Hepatocyte (in vitro differentiated cells): Measurements from ENCODE around the gene EMILIN1. TPM values are rescaled to one million over a fixed set of nuclear protein-coding genes. Genes with fewer than 3 reads are reported as not detected.

Experiments used
- DNase-seq: peaks from one replicate; pipeline ENCODE4 v3.0.0-alpha.2; 2016; ENCODE audit warnings: low spot score
- H2AFZ ChIP-seq: fragments of 200-600 bp; sonication (generic); 2 replicates; pipeline ENCODE4 v1.6.0; 2016; ENCODE audit warnings: antibody characterized with exemption, mild to moderate bottlenecking
- H3K27ac ChIP-seq: fragments of 200-600 bp; sonication (generic); 2 replicates; pipeline ENCODE4 v1.5.1; 2016; ENCODE audit warnings: mild to moderate bottlenecking
- H3K27me3 ChIP-seq: fragments of 200-600 bp; sonication (generic); 2 replicates; pipeline ENCODE4 v1.6.1; 2016
- H3K36me3 ChIP-seq: fragments of 200-600 bp; sonication (generic); replicated peaks from 2 replicates; pipeline ENCODE4 v1.5.1; 2016; ENCODE audit warnings: low read depth; ENCODE audit not compliant: insufficient read depth
- H3K4me1 ChIP-seq: fragments of 200-600 bp; sonication (generic); 2 replicates; pipeline ENCODE4 v1.5.1; 2016; ENCODE audit warnings: mild to moderate bottlenecking, moderate library complexity; ENCODE audit not compliant: insufficient read depth
- H3K4me2 ChIP-seq: fragments of 200-600 bp; sonication (generic); 2 replicates; pipeline ENCODE4 v1.6.0; 2016
- H3K4me3 ChIP-seq: fragments of 200-600 bp; sonication (generic); 2 replicates; pipeline ENCODE4 v1.5.1; 2016; ENCODE audit warnings: mild to moderate bottlenecking
- H3K79me2 ChIP-seq: fragments of 200-600 bp; sonication (generic); 2 replicates; pipeline ENCODE4 v1.6.0; 2017; ENCODE audit warnings: mild to moderate bottlenecking
- H3K9me2 ChIP-seq: fragments of 200-600 bp; sonication (generic); replicated peaks from 2 replicates; pipeline ENCODE4 v1.6.0; 2017; ENCODE audit warnings: mild to moderate bottlenecking; ENCODE audit not compliant: insufficient read depth
- H3K9me3 ChIP-seq: fragments of 200-600 bp; sonication (generic); 2 replicates; pipeline ENCODE4 v1.5.1; 2016; ENCODE audit warnings: low read depth, mild to moderate bottlenecking
- H4K20me1 ChIP-seq: fragments of 200-600 bp; sonication (generic); 2 replicates; pipeline ENCODE4 v1.6.0; 2016; ENCODE audit warnings: mild to moderate bottlenecking; ENCODE audit not compliant: insufficient read depth, poor library complexity, severe bottlenecking
- EZH2 ChIP-seq: fragments of 200-600 bp; sonication (generic); IDR thresholded peaks from 2 replicates; pipeline ENCODE4 v1.6.1; 2016; ENCODE audit warnings: antibody characterized with exemption, mild to moderate bottlenecking, borderline replicate concordance
- EZH2phosphoT487 ChIP-seq: fragments of 200-600 bp; sonication (generic); IDR thresholded peaks from one replicate; pipeline ENCODE4 v1.6.1; 2018; ENCODE audit warnings: antibody characterized with exemption, mild to moderate bottlenecking, low read depth, moderate library complexity; ENCODE audit not compliant: unreplicated experiment, severe bottlenecking
- WGBS: methylation state at CpG from one replicate; pipeline ENCODE4 v1.1.6; 2016; ENCODE audit warnings: low lambda C conversion rate; ENCODE audit errors: missing lambda C conversion rate; 5-methylcytosine and 5-hydroxymethylcytosine counted together
- polyA plus RNA-seq: library from polyadenylated mRNA; unstranded; fragments of >200 nt; fragmentation: Nextera tagmentation; extraction: Ambion mirVana; gene quantifications from 2 replicates; pipeline ENCODE4 v1.2.1, GENCODE V29; 2016
- total RNA-seq: library from RNA; depleted of rRNA; stranded (reverse); fragments of >200 nt; gene quantifications from 2 replicates; pipeline ENCODE4 v1.2.3, GENCODE V29; 2014
- TF ChIP-seq, protein P1 (sequence below): fragments of 200-600 bp; sonication (generic); IDR thresholded peaks from 2 replicates; pipeline ENCODE4 v1.5.1; 2016; ENCODE audit warnings: antibody characterized with exemption, mild to moderate bottlenecking; ENCODE audit not compliant: poor library complexity

Gene EMILIN1
- total and polyA plus RNA-seq, 2 experiments from 2014 or later, result 80.8 to 109 TPM

GRCh38 chr2:27133905-27134780, 55.7 kb downstream of the EMILIN1 start, which contains the start of gene PREB:
PREB (minus strand) TSS chr2:27134636; CDS start chr2:27134421, 215 bp downstream.
- Histone ChIP-seq H3K4me3 (peak within 1 kb of the TSS; percentile 91), H4K20me1 (peaks cover 9% of the 10 kb centered on the region), H3K4me1 (peaks cover 10% of the 10 kb centered on the region), H3K9me2 (no peaks in the 10 kb centered on the region), H3K9me3 (no peaks in the 10 kb centered on the region), H3K4me2 (peak within 1 kb of the TSS; percentile 87), H3K27me3 (no peaks in the 10 kb centered on the region), H3K27ac (peak within 1 kb of the TSS; percentile 74), H2AFZ (peak within 1 kb of the TSS; percentile 86), H3K79me2 (peaks cover 19% of the 10 kb centered on the region), H3K36me3 (no peaks in the 10 kb centered on the region)
- TF ChIP-seq EZH2phosphoT487, result no peak
- no peak for TF ChIP-seq EZH2
- TF ChIP-seq, protein P1, sequence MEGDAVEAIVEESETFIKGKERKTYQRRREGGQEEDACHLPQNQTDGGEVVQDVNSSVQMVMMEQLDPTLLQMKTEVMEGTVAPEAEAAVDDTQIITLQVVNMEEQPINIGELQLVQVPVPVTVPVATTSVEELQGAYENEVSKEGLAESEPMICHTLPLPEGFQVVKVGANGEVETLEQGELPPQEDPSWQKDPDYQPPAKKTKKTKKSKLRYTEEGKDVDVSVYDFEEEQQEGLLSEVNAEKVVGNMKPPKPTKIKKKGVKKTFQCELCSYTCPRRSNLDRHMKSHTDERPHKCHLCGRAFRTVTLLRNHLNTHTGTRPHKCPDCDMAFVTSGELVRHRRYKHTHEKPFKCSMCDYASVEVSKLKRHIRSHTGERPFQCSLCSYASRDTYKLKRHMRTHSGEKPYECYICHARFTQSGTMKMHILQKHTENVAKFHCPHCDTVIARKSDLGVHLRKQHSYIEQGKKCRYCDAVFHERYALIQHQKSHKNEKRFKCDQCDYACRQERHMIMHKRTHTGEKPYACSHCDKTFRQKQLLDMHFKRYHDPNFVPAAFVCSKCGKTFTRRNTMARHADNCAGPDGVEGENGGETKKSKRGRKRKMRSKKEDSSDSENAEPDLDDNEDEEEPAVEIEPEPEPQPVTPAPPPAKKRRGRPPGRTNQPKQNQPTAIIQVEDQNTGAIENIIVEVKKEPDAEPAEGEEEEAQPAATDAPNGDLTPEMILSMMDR, result peak; percentile 37
- DNase-seq, result peak; percentile 99
- WGBS, result 1% methylated on average over 77 of the region's 86 CpGs

GRCh38 chr2:27134781-27135477, 56.5 kb downstream of the EMILIN1 start:
- H2AFZ ChIP-seq, result peak overlapping the region; percentile 70
- H3K9me2 ChIP-seq, result no peaks in the 10 kb centered on the region
- TF ChIP-seq, protein P1, result no peak
- TF ChIP-seq EZH2phosphoT487, result no peak
- TF ChIP-seq EZH2, result no peak
- H3K79me2 ChIP-seq, result peaks cover 19% of the 10 kb centered on the region
- H3K4me2 ChIP-seq, result peak overlapping the region; percentile 54
- H3K27me3 ChIP-seq, result no peaks in the 10 kb centered on the region
- H3K4me1 ChIP-seq, result peaks cover 10% of the 10 kb centered on the region
- H4K20me1 ChIP-seq, result peaks cover 9% of the 10 kb centered on the region
- WGBS, result 57% methylated on average over 32 of the region's 33 CpGs
- no peak for DNase-seq
- peak overlapping the region; percentile 31 for H3K27ac ChIP-seq
- no peaks in the 10 kb centered on the region for H3K9me3 ChIP-seq
- no peak overlapping the region for H3K4me3 ChIP-seq
- H3K36me3 ChIP-seq, result no peaks in the 10 kb centered on the region

DNA sequence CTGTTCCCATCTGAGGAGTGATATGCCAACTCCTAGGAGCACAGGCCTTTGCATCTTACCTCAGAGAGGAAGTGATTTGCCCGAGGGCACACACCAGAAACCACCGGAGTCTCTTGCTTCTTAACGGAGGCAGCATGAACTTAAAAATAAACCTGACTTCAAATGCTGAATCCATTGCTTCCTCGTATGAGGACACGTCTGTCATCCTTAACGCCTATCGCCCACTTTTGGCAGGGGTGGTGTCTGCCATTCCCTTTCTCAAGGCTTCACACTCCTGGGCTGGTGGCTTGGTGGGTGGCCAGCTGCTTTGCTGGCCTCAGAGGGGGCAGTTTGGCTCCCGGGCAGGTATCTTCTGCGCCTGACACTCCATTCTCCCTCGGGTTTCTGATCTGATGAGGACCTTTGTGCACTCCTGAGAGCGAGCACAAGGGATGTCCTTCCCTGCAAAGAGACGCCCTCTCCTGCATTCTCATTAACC, 57.1 kb downstream of the EMILIN1 start:
- WGBS, result 90% methylated on average over 12 of the region's 12 CpGs
- no peak for DNase-seq
- Histone ChIP-seq H3K9me3 (no peaks in the 10 kb centered on the region), H3K4me3 (no peak overlapping the region), H3K27ac (no peak overlapping the region), H4K20me1 (peaks cover 9% of the 10 kb centered on the region), H3K79me2 (peaks cover 19% of the 10 kb centered on the region), H3K4me1 (peaks cover 10% of the 10 kb centered on the region), H3K4me2 (no peak overlapping the region), H3K9me2 (no peaks in the 10 kb centered on the region), H3K36me3 (no peaks in the 10 kb centered on the region), H3K27me3 (no peaks in the 10 kb centered on the region), H2AFZ (no peak overlapping the region)
- no peak for TF ChIP-seq EZH2
- TF ChIP-seq EZH2phosphoT487, result no peak
- TF ChIP-seq, protein P1, result no peak

Other genes with a start within 250 kb of the EMILIN1 start
- gene DPYSL5, start 230.5 kb upstream of the EMILIN1 start, total RNA-seq, result 0.48 and 0.63 TPM in 2 replicates
- gene DPYSL5, start 230.5 kb upstream of the EMILIN1 start, polyA plus RNA-seq, result 0.21 and 0.99 TPM in 2 replicates
- gene MAPRE3, start 108.0 kb upstream of the EMILIN1 start, total RNA-seq, result 8.0 and 8.6 TPM in 2 replicates
- gene MAPRE3, start 108.0 kb upstream of the EMILIN1 start, polyA plus RNA-seq, result 23.6 and 29.2 TPM in 2 replicates
- 40.2 and 50.4 TPM in 2 replicates for gene TMEM214, start 45.6 kb upstream of the EMILIN1 start, total RNA-seq
- gene TMEM214, start 45.6 kb upstream of the EMILIN1 start, polyA plus RNA-seq, result 75.9 and 100 TPM in 2 replicates
- 12.9 and 13.8 TPM in 2 replicates for gene AGBL5, start 26.9 kb upstream of the EMILIN1 start, total RNA-seq
- gene AGBL5, start 26.9 kb upstream of the EMILIN1 start, polyA plus RNA-seq, result 20.2 and 24.9 TPM in 2 replicates
- 364 and 380 TPM in 2 replicates for gene OST4, start 7.0 kb upstream of the EMILIN1 start, total RNA-seq
- gene OST4, start 7.0 kb upstream of the EMILIN1 start, polyA plus RNA-seq, result 839 and 872 TPM in 2 replicates
- gene KHK, start 8.2 kb downstream of the EMILIN1 start, total RNA-seq, result 26.1 and 28.7 TPM in 2 replicates
- gene KHK, start 8.2 kb downstream of the EMILIN1 start, polyA plus RNA-seq, result 57.7 and 73.1 TPM in 2 replicates
- gene CGREF1, start 40.5 kb downstream of the EMILIN1 start, total RNA-seq, result 0.28 and 2.5 TPM in 2 replicates
- gene CGREF1, start 40.5 kb downstream of the EMILIN1 start, polyA plus RNA-seq, result 1.8 and 2.2 TPM in 2 replicates
- gene ABHD1, start 45.2 kb downstream of the EMILIN1 start, total RNA-seq, result 0.03 TPM in 1 of 2 replicates, not detected in the other
- 0.58 and 1.1 TPM in 2 replicates for gene ABHD1, start 45.2 kb downstream of the EMILIN1 start, polyA plus RNA-seq
- gene PREB, start 56.0 kb downstream of the EMILIN1 start, total RNA-seq, result 69.2 and 69.6 TPM in 2 replicates
- gene PREB, start 56.0 kb downstream of the EMILIN1 start, polyA plus RNA-seq, result 71.7 and 90.3 TPM in 2 replicates
- gene PRR30, start 60.8 kb downstream of the EMILIN1 start, total RNA-seq, result not detected in 2 replicates
- gene PRR30, start 60.8 kb downstream of the EMILIN1 start, polyA plus RNA-seq, result not detected in 2 replicates
- gene TCF23, start 70.4 kb downstream of the EMILIN1 start, total RNA-seq, result not detected in 2 replicates
- gene TCF23, start 70.4 kb downstream of the EMILIN1 start, polyA plus RNA-seq, result not detected in 2 replicates
- gene ATRAID, start 133.4 kb downstream of the EMILIN1 start, total RNA-seq, result 161 and 173 TPM in 2 replicates
- 259 and 281 TPM in 2 replicates for gene ATRAID, start 133.4 kb downstream of the EMILIN1 start, polyA plus RNA-seq
- 65.8 and 72.3 TPM in 2 replicates for gene SLC5A6, start 133.7 kb downstream of the EMILIN1 start, total RNA-seq
- 58.9 and 66.6 TPM in 2 replicates for gene SLC5A6, start 133.7 kb downstream of the EMILIN1 start, polyA plus RNA-seq
- 13.2 and 16.6 TPM in 2 replicates for gene CAD, start 138.8 kb downstream of the EMILIN1 start, total RNA-seq
- 20.7 TPM in 2 replicates for gene CAD, start 138.8 kb downstream of the EMILIN1 start, polyA plus RNA-seq
- 0.20 TPM in 1 of 2 replicates, not detected in the other for gene SLC30A3, start 184.4 kb downstream of the EMILIN1 start, total RNA-seq
- gene SLC30A3, start 184.4 kb downstream of the EMILIN1 start, polyA plus RNA-seq, result not detected in 2 replicates
- gene DNAJC5G, start 196.8 kb downstream of the EMILIN1 start, total RNA-seq, result not detected in 2 replicates
- not detected in 2 replicates for gene DNAJC5G, start 196.8 kb downstream of the EMILIN1 start, polyA plus RNA-seq
- not detected in 2 replicates for gene TRIM54, start 203.8 kb downstream of the EMILIN1 start, total RNA-seq
- gene TRIM54, start 203.8 kb downstream of the EMILIN1 start, polyA plus RNA-seq, result not detected in 2 replicates
- 1.4 and 2.9 TPM in 2 replicates for gene UCN, start 229.8 kb downstream of the EMILIN1 start, total RNA-seq
- gene UCN, start 229.8 kb downstream of the EMILIN1 start, polyA plus RNA-seq, result 1.0 and 2.6 TPM in 2 replicates
- gene MPV17, start 244.5 kb downstream of the EMILIN1 start, total RNA-seq, result 71.4 and 96.8 TPM in 2 replicates
- 111 and 131 TPM in 2 replicates for gene MPV17, start 244.5 kb downstream of the EMILIN1 start, polyA plus RNA-seq